Measurements from ENCODE around the gene SLC35F3. TPM values are rescaled to one million over a fixed set of nuclear protein-coding genes. Genes with fewer than 3 reads are reported as not detected.

The SLC35F3 gene
- total and polyA plus RNA-seq, 2 donors from 2014 or later, result 0.41 to 0.66 TPM

- TF ChIP-seq CTCF (IDR thresholded peaks at IDR 0.05; ENCODE audit: borderline replicate concordance, extremely low read depth, insufficient read depth), result no peak
- H3K27ac ChIP-seq (ENCODE audit: low read depth in 2 of 2, low read length in 2 of 2), result no peak overlapping the region
- DNase-seq, result no peak
- H3K4me1 ChIP-seq (ENCODE audit: control insufficient read depth in 2 of 3, insufficient read depth in 2 of 3, low read depth in 1 of 3, low read length in 3 of 3), result no peaks in the 10 kb centered on the region
- intact Hi-C loops (cut with DNase I), result no loop called here
- H3K27me3 ChIP-seq (ENCODE audit: control insufficient read depth, insufficient read depth, low read length), result no peaks in the 10 kb centered on the region
- FAIRE-seq, result no peak
- H3K9ac ChIP-seq (ENCODE audit: low read length in 3 of 3), result no peak overlapping the region
- H3K4me3 ChIP-seq (ENCODE audit: low read length in 3 of 3), result no peak overlapping the region
- no peaks in the 10 kb centered on the region for H3K36me3 ChIP-seq (ENCODE audit: control insufficient read depth in 2 of 3, insufficient read depth in 3 of 3, low read length in 3 of 3)
- H3K9me3 ChIP-seq (ENCODE audit: control insufficient read depth in 2 of 3, insufficient read depth in 1 of 3, low read length in 3 of 3), result peaks cover 0 to 2% (median 0%) of the 10 kb centered on the region in 3 donors
Observed at GRCh38 chr1:234253732-234254131, 349.3 kb downstream of the SLC35F3 start.

GRCh38 chr1:234256359-234256758 is 351.9 kb downstream of the SLC35F3 start:
- H3K36me3 ChIP-seq (ENCODE audit: control insufficient read depth in 2 of 3, insufficient read depth in 3 of 3, low read length in 3 of 3), result no peaks in the 10 kb centered on the region
- no peak overlapping the region for H3K27ac ChIP-seq (ENCODE audit: low read depth in 2 of 2, low read length in 2 of 2)
- intact Hi-C loops (cut with DNase I), result no loop called here
- H3K9ac ChIP-seq (ENCODE audit: low read length in 3 of 3), result no peak overlapping the region
- FAIRE-seq (no peak), DNase-seq (no peak)
- no peaks in the 10 kb centered on the region for H3K27me3 ChIP-seq (ENCODE audit: control insufficient read depth, insufficient read depth, low read length)
- H3K9me3 ChIP-seq (ENCODE audit: control insufficient read depth in 2 of 3, insufficient read depth in 1 of 3, low read length in 3 of 3), result no peaks in the 10 kb centered on the region
- no peak for TF ChIP-seq CTCF (IDR thresholded peaks at IDR 0.05; ENCODE audit: borderline replicate concordance, extremely low read depth, insufficient read depth)
- no peaks in the 10 kb centered on the region for H3K4me1 ChIP-seq (ENCODE audit: control insufficient read depth in 2 of 3, insufficient read depth in 2 of 3, low read depth in 1 of 3, low read length in 3 of 3)
- no peak overlapping the region for H3K4me3 ChIP-seq (ENCODE audit: low read length in 3 of 3)

- no peak overlapping the region for H3K9ac ChIP-seq (ENCODE audit: low read length in 3 of 3)
- DNase-seq (no peak), FAIRE-seq (no peak)
- TF ChIP-seq CTCF (IDR thresholded peaks at IDR 0.05; ENCODE audit: borderline replicate concordance, extremely low read depth, insufficient read depth), result no peak
- H3K4me1 ChIP-seq (ENCODE audit: control insufficient read depth in 2 of 3, insufficient read depth in 2 of 3, low read depth in 1 of 3, low read length in 3 of 3), result no peaks in the 10 kb centered on the region
- H3K27me3 ChIP-seq (ENCODE audit: control insufficient read depth, insufficient read depth, low read length), result no peaks in the 10 kb centered on the region
- H3K9me3 ChIP-seq (ENCODE audit: control insufficient read depth in 2 of 3, insufficient read depth in 1 of 3, low read length in 3 of 3), result no peaks in the 10 kb centered on the region
- no peak overlapping the region for H3K4me3 ChIP-seq (ENCODE audit: low read length in 3 of 3)
- H3K36me3 ChIP-seq (ENCODE audit: control insufficient read depth in 2 of 3, insufficient read depth in 3 of 3, low read length in 3 of 3), result no peaks in the 10 kb centered on the region
- intact Hi-C loops (cut with DNase I), result no loop called here
- H3K27ac ChIP-seq (ENCODE audit: low read depth in 2 of 2, low read length in 2 of 2), result no peak overlapping the region
Observed at GRCh38 chr1:234258071-234258470, 353.6 kb downstream of the SLC35F3 start.

- intact Hi-C loops (cut with DNase I), result no loop called here
- DNase-seq, result no peak
- FAIRE-seq, result no peak
Observed at GRCh38 chr1:234260578-234260977, 356.1 kb downstream of the SLC35F3 start.

More at GRCh38 chr1:234260578-234260977, 356.1 kb downstream of the SLC35F3 start:
- H3K27me3 ChIP-seq (ENCODE audit: control insufficient read depth, insufficient read depth, low read length), result no peaks in the 10 kb centered on the region
- no peaks in the 10 kb centered on the region for H3K4me1 ChIP-seq (ENCODE audit: control insufficient read depth in 2 of 3, insufficient read depth in 2 of 3, low read depth in 1 of 3, low read length in 3 of 3)
- H3K4me3 ChIP-seq (ENCODE audit: low read length in 3 of 3), result no peak overlapping the region
- no peaks in the 10 kb centered on the region for H3K36me3 ChIP-seq (ENCODE audit: control insufficient read depth in 2 of 3, insufficient read depth in 3 of 3, low read length in 3 of 3)
- no peak overlapping the region for H3K9ac ChIP-seq (ENCODE audit: low read length in 3 of 3)
- no peak for TF ChIP-seq CTCF (IDR thresholded peaks at IDR 0.05; ENCODE audit: borderline replicate concordance, extremely low read depth, insufficient read depth)
- no peaks in the 10 kb centered on the region for H3K9me3 ChIP-seq (ENCODE audit: control insufficient read depth in 2 of 3, insufficient read depth in 1 of 3, low read length in 3 of 3)
- no peak overlapping the region for H3K27ac ChIP-seq (ENCODE audit: low read depth in 2 of 2, low read length in 2 of 2)

All from kidney (tissue), 14 donors.